Smooth muscle cell (in vitro differentiated cells): ENCODE data around the gene HHATL. TPM values are rescaled to one million over a fixed set of nuclear protein-coding genes. Genes with fewer than 3 reads are reported as not detected.

Experiments
- DNase-seq: peaks from one replicate; lab custom pipeline; 2025; ENCODE audit not compliant: unreplicated experiment; lab: John Stamatoyannopoulos, UW
- H2AFZ ChIP-seq: fragments of 200-600 bp; sonication (generic); 2 replicates; pipeline ENCODE4 v1.6.0; 2016; ENCODE audit warnings: antibody characterized with exemption, low read depth, mild to moderate bottlenecking
- H3F3A ChIP-seq: fragments of 200-600 bp; sonication (generic); 2 replicates; pipeline ENCODE4 v1.6.0; 2017; ENCODE audit warnings: antibody characterized with exemption, low read depth
- H3K27ac ChIP-seq: fragments of 200-600 bp; sonication (generic); 2 replicates; pipeline ENCODE4 v1.5.1; 2016; ENCODE audit warnings: low read depth, mild to moderate bottlenecking
- H3K27me3 ChIP-seq: fragments of 200-600 bp; sonication (generic); 2 replicates; pipeline ENCODE4 v1.6.1; 2016; ENCODE audit warnings: low read depth, mild to moderate bottlenecking
- H3K36me3 ChIP-seq: fragments of 200-600 bp; sonication (generic); 2 replicates; pipeline ENCODE4 v1.5.1; 2016; ENCODE audit warnings: low read depth
- H3K4me1 ChIP-seq: fragments of 200-600 bp; sonication (generic); 2 replicates; pipeline ENCODE4 v1.5.1; 2016; ENCODE audit warnings: low read depth
- H3K4me2 ChIP-seq: fragments of 200-600 bp; sonication (generic); 2 replicates; pipeline ENCODE4 v1.6.0; 2016; ENCODE audit warnings: mild to moderate bottlenecking
- H3K4me3 ChIP-seq: fragments of 200-600 bp; sonication (generic); 2 replicates; pipeline ENCODE4 v1.5.1; 2016; ENCODE audit warnings: mild to moderate bottlenecking
- H3K79me2 ChIP-seq: fragments of 200-600 bp; sonication (generic); 2 replicates; pipeline ENCODE4 v1.6.0; 2016; ENCODE audit warnings: low read depth, mild to moderate bottlenecking
- H3K9ac ChIP-seq: fragments of 200-600 bp; sonication (generic); 2 replicates; pipeline ENCODE4 v1.6.0; 2016; ENCODE audit warnings: low read depth
- H3K9me3 ChIP-seq: fragments of 200-600 bp; sonication (generic); replicated peaks from 2 replicates; pipeline ENCODE4 v1.5.1; 2016; ENCODE audit warnings: low read depth
- H4K20me1 ChIP-seq: fragments of 200-600 bp; sonication (generic); 2 replicates; pipeline ENCODE4 v1.6.0; 2016; ENCODE audit warnings: low read depth
- WGBS: methylation state at CpG from one replicate; pipeline ENCODE4 v1.1.7; 2016; ENCODE audit warnings: low lambda C conversion rate; 5-methylcytosine and 5-hydroxymethylcytosine counted together
- polyA plus RNA-seq: library from polyadenylated mRNA; unstranded; fragments of >200 nt; fragmentation: Nextera tagmentation; extraction: Ambion mirVana; gene quantifications from 2 replicates; pipeline ENCODE4 v1.2.1, GENCODE V29; 2016
- total RNA-seq: library from RNA; depleted of rRNA; stranded (reverse); fragments of >200 nt; gene quantifications from 2 replicates; pipeline ENCODE4 v1.2.3, GENCODE V29; 2014
- TF ChIP-seq, protein P1 (sequence below): fragments of 200-600 bp; sonication (generic); IDR thresholded peaks from 2 replicates; pipeline ENCODE4 v1.5.1; 2017; ENCODE audit warnings: borderline replicate concordance, mild to moderate bottlenecking, antibody characterized with exemption; ENCODE audit not compliant: insufficient read depth, poor library complexity, severe bottlenecking

Gene HHATL
- total and polyA plus RNA-seq, 2 experiments from 2014 or later = not detected

DNA sequence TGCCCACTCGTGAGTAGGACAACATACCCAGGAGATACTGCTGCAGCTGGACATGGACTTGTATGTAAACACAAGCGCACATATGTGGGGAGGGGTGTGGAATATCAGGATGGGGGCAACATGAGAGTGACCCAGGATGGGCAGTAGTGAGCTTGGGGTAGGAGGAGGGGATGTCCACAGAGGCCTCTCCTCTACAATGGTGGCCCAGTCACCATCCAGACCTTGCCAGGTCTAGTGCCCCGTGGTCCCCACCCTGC is 49.4 kb downstream of the HHATL start:
- 62% methylated on average over 3 of the region's 3 CpGs for WGBS
- TF ChIP-seq, protein P1, sequence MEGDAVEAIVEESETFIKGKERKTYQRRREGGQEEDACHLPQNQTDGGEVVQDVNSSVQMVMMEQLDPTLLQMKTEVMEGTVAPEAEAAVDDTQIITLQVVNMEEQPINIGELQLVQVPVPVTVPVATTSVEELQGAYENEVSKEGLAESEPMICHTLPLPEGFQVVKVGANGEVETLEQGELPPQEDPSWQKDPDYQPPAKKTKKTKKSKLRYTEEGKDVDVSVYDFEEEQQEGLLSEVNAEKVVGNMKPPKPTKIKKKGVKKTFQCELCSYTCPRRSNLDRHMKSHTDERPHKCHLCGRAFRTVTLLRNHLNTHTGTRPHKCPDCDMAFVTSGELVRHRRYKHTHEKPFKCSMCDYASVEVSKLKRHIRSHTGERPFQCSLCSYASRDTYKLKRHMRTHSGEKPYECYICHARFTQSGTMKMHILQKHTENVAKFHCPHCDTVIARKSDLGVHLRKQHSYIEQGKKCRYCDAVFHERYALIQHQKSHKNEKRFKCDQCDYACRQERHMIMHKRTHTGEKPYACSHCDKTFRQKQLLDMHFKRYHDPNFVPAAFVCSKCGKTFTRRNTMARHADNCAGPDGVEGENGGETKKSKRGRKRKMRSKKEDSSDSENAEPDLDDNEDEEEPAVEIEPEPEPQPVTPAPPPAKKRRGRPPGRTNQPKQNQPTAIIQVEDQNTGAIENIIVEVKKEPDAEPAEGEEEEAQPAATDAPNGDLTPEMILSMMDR = no peak
- Histone ChIP-seq H3K4me1 (peaks cover 21% of the 10 kb centered on the region), H3K4me3 (peak overlapping the region; percentile 83), H2AFZ (no peak overlapping the region), H3K27ac (peak overlapping the region; percentile 80), H3K9me3 (no peaks in the 10 kb centered on the region), H3K79me2 (peaks cover 11% of the 10 kb centered on the region), H3K9ac (no peak overlapping the region), H3K4me2 (peak overlapping the region; percentile 93), H3K36me3 (peaks cover 4% of the 10 kb centered on the region), H4K20me1 (peaks cover 58% of the 10 kb centered on the region), H3F3A (peaks cover 10% of the 10 kb centered on the region), H3K27me3 (no peaks in the 10 kb centered on the region)
- DNase-seq = no peak

DNA sequence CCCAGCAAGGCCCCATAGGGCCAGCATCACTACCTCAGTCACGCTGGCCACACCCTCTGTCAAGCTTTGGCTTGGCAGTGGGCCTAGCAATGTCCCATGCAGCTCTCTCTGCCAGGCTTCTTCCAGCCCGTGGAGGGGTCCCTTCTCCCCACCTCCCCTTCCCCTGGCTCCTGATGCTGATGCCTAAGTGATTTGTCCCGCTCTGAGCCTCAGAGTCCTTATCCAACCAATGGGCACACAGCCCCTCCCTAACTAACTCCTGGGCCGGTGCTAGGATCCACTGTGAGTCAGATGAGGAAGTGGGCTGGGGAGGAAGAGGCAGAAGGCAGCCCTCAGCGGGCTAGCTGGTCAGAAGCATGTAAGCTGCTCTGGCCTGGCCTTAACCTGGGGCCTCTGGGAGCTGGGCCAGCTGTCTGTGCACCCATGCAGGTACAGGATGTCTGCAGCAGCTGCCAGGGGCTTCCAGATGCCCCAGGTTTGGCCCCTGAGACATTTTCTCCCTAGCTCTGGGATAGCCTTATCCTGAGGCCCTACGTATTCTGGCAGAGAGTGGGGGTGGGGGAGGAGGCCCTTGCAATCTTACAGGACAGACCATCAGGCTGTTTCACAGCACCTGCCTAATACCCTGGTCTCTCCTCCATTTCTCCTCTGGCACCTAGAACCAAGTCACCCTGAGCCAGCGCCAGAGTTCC is 49.8 kb downstream of the HHATL start:
- DNase-seq = no peak
- Histone ChIP-seq H3K27ac (peak overlapping the region; percentile 80), H3K9ac (no peak overlapping the region), H3K4me3 (peak overlapping the region; percentile 83), H3K4me2 (peak overlapping the region; percentile 93), H3K27me3 (no peaks in the 10 kb centered on the region), H3K36me3 (peaks cover 4% of the 10 kb centered on the region), H3F3A (peaks cover 10% of the 10 kb centered on the region), H3K79me2 (peaks cover 11% of the 10 kb centered on the region), H2AFZ (no peak overlapping the region), H3K4me1 (peaks cover 21% of the 10 kb centered on the region), H4K20me1 (peaks cover 60% of the 10 kb centered on the region), H3K9me3 (no peaks in the 10 kb centered on the region)
- 34% methylated on average over 7 of the region's 7 CpGs for WGBS
- TF ChIP-seq, protein P1 = no peak

DNA sequence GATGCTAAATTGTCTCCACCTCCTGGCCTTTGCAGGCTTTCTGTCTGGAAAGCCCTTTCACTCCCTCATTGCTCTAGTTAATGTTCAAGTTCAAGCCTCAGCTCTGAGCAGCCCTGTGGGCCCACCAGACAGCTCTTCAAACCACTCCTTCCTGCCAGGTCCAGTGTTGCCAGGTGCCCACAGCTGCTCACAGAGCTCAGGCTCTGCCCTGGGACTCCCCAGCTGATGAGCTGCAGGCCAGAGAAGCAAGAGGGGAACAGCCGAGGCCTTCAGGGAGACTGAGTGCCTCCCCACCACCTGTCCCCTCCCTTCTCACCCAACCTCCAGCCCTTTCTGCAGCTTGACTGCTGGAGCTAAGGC is 50.4 kb downstream of the HHATL start:
- no peak for DNase-seq
- TF ChIP-seq, protein P1 = no peak
- H3K27me3 ChIP-seq = no peaks in the 10 kb centered on the region
- WGBS = 76% methylated on average over 1 of the region's 1 CpG
- H3K9ac ChIP-seq = no peak overlapping the region
- H3K9me3 ChIP-seq = no peaks in the 10 kb centered on the region
- H3K4me1 ChIP-seq = peaks cover 21% of the 10 kb centered on the region
- H2AFZ ChIP-seq = no peak overlapping the region
- peaks cover 11% of the 10 kb centered on the region for H3K79me2 ChIP-seq
- H3K36me3 ChIP-seq = peaks cover 4% of the 10 kb centered on the region
- H3K4me2 ChIP-seq = peak overlapping the region; percentile 93
- H3F3A ChIP-seq = peaks cover 13% of the 10 kb centered on the region
- H3K27ac ChIP-seq = peak overlapping the region; percentile 80
- H4K20me1 ChIP-seq = peaks cover 60% of the 10 kb centered on the region
- H3K4me3 ChIP-seq = peak overlapping the region; percentile 83
